OCI-LY3 (cell line): Measurements from ENCODE around the gene ADARB2.

Experiments
- EZH2phosphoT487 ChIP-seq: fragments of 200-600 bp; shearing (Covaris generic); IDR thresholded peaks from 2 replicates; pipeline ENCODE4 v1.6.1; 2018; ENCODE audit warnings: antibody characterized with exemption, mixed run types, low read depth
- TF ChIP-seq, protein P1 (sequence below): fragments of 200-600, 300-600 bp; sonication (generic); IDR thresholded peaks from 2 replicates; pipeline ENCODE4 v1.5.1; 2014; ENCODE audit warnings: antibody characterized with exemption, low read length, low read depth

DNA sequence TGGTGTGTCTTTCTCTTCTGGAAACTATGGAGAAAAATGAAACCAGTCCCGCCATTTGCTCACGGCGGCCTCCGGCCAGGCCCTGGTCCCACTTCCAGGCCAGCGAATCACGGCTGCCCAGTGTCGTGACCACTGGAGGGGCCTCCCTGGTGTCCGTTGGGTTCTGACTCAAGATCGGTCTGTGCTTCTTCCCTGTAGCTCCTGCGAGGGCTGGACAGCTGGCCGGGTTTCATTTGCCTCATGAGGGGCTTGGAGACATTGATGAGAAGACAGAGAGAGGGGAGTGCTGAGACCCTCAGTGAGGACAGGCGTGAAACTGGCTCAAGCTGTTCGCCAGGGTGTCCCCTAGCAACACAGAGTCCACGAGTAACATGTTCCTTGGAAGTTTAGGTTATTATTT is 108.6 kb downstream of the ADARB2 start:
- TF ChIP-seq, protein P1, sequence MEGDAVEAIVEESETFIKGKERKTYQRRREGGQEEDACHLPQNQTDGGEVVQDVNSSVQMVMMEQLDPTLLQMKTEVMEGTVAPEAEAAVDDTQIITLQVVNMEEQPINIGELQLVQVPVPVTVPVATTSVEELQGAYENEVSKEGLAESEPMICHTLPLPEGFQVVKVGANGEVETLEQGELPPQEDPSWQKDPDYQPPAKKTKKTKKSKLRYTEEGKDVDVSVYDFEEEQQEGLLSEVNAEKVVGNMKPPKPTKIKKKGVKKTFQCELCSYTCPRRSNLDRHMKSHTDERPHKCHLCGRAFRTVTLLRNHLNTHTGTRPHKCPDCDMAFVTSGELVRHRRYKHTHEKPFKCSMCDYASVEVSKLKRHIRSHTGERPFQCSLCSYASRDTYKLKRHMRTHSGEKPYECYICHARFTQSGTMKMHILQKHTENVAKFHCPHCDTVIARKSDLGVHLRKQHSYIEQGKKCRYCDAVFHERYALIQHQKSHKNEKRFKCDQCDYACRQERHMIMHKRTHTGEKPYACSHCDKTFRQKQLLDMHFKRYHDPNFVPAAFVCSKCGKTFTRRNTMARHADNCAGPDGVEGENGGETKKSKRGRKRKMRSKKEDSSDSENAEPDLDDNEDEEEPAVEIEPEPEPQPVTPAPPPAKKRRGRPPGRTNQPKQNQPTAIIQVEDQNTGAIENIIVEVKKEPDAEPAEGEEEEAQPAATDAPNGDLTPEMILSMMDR = no peak
- no peak for TF ChIP-seq EZH2phosphoT487
